H9 (cell line): ENCODE data around the gene NLRP5. TPM values are rescaled to one million over a fixed set of nuclear protein-coding genes. Genes with fewer than 3 reads are reported as not detected.

Experiments used
- DNase-seq: peaks from one replicate; pipeline ENCODE4 v3.0.0-alpha.2; 2017
- H2AFZ ChIP-seq: one replicate; pipeline ENCODE4 v1.6.1; 2013; ENCODE audit warnings: mild to moderate bottlenecking, low read length, control low read depth, moderate library complexity
- H2AK5ac ChIP-seq: 2 replicates; pipeline ENCODE4 v1.6.1; 2013; ENCODE audit warnings: low read length, control low read depth, mixed read lengths; ENCODE audit not compliant: insufficient read length
- H2BK120ac ChIP-seq: one replicate; pipeline ENCODE4 v1.6.1; 2013; ENCODE audit warnings: low read depth, mild to moderate bottlenecking, low read length, control low read depth, inconsistent platforms; ENCODE audit not compliant: poor library complexity, severe bottlenecking
- H2BK12ac ChIP-seq: 2 replicates; pipeline ENCODE4 v1.6.1; 2013; ENCODE audit warnings: low read length, control low read depth, mixed read lengths, low read depth; ENCODE audit not compliant: insufficient read length
- H2BK15ac ChIP-seq: 2 replicates; pipeline ENCODE4 v1.6.1; 2013; ENCODE audit warnings: low read depth, low read length, control low read depth
- H2BK20ac ChIP-seq: one replicate; pipeline ENCODE4 v1.6.1; 2013; ENCODE audit warnings: low read depth, mild to moderate bottlenecking, low read length, control low read depth, inconsistent platforms; ENCODE audit not compliant: poor library complexity, severe bottlenecking
- H2BK5ac ChIP-seq: 2 replicates; pipeline ENCODE4 v1.6.1; 2013; ENCODE audit warnings: low read length, control low read depth, mixed read lengths; ENCODE audit not compliant: insufficient read length
- H3K14ac ChIP-seq: 2 replicates; pipeline ENCODE4 v1.6.1; 2013; ENCODE audit warnings: low read length, control low read depth; ENCODE audit not compliant: insufficient read depth
- H3K18ac ChIP-seq: 2 replicates; pipeline ENCODE4 v1.6.1; 2013; ENCODE audit warnings: low read depth, mild to moderate bottlenecking, mixed read lengths, low read length, control low read depth; ENCODE audit not compliant: insufficient read length
- H3K23ac ChIP-seq: 2 replicates; pipeline ENCODE4 v1.6.1; 2013; ENCODE audit warnings: low read length, control low read depth, mixed read lengths, low read depth; ENCODE audit not compliant: insufficient read length
- H3K23me2 ChIP-seq: 2 replicates; pipeline ENCODE4 v1.6.1; 2013; ENCODE audit warnings: low read depth, mild to moderate bottlenecking, mixed read lengths, low read length, control low read depth; ENCODE audit not compliant: insufficient read length, poor library complexity, severe bottlenecking
- H3K27ac ChIP-seq: 2 replicates; pipeline ENCODE4 v1.5.1; 2013; ENCODE audit warnings: low read length, control low read depth, mixed read lengths, low read depth; ENCODE audit not compliant: insufficient read length
- H3K27me3 ChIP-seq: 2 replicates; pipeline ENCODE4 v1.6.1; 2013; ENCODE audit warnings: low read length, control low read depth, inconsistent platforms; ENCODE audit not compliant: insufficient read depth
- H3K4ac ChIP-seq: 2 replicates; pipeline ENCODE4 v1.6.1; 2013; ENCODE audit warnings: low read depth, mild to moderate bottlenecking, control low read depth, inconsistent platforms, low read length, moderate library complexity
- H3K4me1 ChIP-seq: 2 replicates; pipeline ENCODE4 v1.6.1; 2013; ENCODE audit warnings: low read length, control low read depth, inconsistent platforms; ENCODE audit not compliant: insufficient read depth
- H3K4me2 ChIP-seq: 2 replicates; pipeline ENCODE4 v1.6.1; 2013; ENCODE audit warnings: low read length, control low read depth, mixed read lengths; ENCODE audit not compliant: insufficient read length, insufficient read depth
- H3K56ac ChIP-seq: 2 replicates; pipeline ENCODE4 v1.6.1; 2013; ENCODE audit warnings: low read depth, mild to moderate bottlenecking, mixed read lengths, low read length, control low read depth; ENCODE audit not compliant: insufficient read length
- H3K79me1 ChIP-seq: 2 replicates; pipeline ENCODE4 v1.6.1; 2013; ENCODE audit warnings: low read depth, mild to moderate bottlenecking, moderate library complexity, low read length, control low read depth, inconsistent platforms; ENCODE audit not compliant: insufficient read depth, poor library complexity, severe bottlenecking
- H3K79me2 ChIP-seq: 2 replicates; pipeline ENCODE4 v1.6.1; 2013; ENCODE audit warnings: low read length, control low read depth, inconsistent platforms; ENCODE audit not compliant: insufficient read depth
- H3K9ac ChIP-seq: 2 replicates; pipeline ENCODE4 v1.6.1; 2013; ENCODE audit warnings: low read length, control low read depth, mixed read lengths; ENCODE audit not compliant: insufficient read length; ENCODE audit errors: extremely low read depth
- H3K9me3 ChIP-seq: one replicate; pipeline ENCODE4 v1.6.1; 2013; ENCODE audit warnings: low read depth, low read length, inconsistent platforms; ENCODE audit not compliant: control insufficient read depth
- H3T11ph ChIP-seq: one replicate; pipeline ENCODE4 v1.6.1; 2013; ENCODE audit warnings: mild to moderate bottlenecking, low read length, control low read depth, inconsistent platforms
- H4K20me1 ChIP-seq: one replicate; pipeline ENCODE4 v1.6.1; 2013; ENCODE audit not compliant: control insufficient read depth, insufficient read length, insufficient read depth
- H4K5ac ChIP-seq: 2 replicates; pipeline ENCODE4 v1.6.1; 2013; ENCODE audit warnings: low read depth, mild to moderate bottlenecking, mixed read lengths, low read length, control low read depth; ENCODE audit not compliant: insufficient read length
- H4K8ac ChIP-seq: replicated peaks from 2 replicates; pipeline ENCODE4 v1.6.1; 2013; ENCODE audit warnings: low read length, control low read depth, mixed read lengths, low read depth; ENCODE audit not compliant: insufficient read length
- H4K91ac ChIP-seq: 2 replicates; pipeline ENCODE4 v1.6.1; 2013; ENCODE audit warnings: low read depth, mild to moderate bottlenecking, moderate library complexity, mixed read lengths, low read length, control low read depth; ENCODE audit not compliant: insufficient read length
- H3K27ac Mint-ChIP-seq, 3 experiments: 2 replicates in 2 of 3; 3 replicates in 1 of 3; pipeline ENCODE4 v1.8.0; 2020 to 2021; ENCODE audit warnings: mixed read lengths in 3 of 3, mild to moderate bottlenecking in 1 of 3, moderate library complexity in 1 of 3
- H3K27me3 Mint-ChIP-seq: 2 replicates; pipeline ENCODE4 v1.8.0; 2021; ENCODE audit warnings: low read depth, mild to moderate bottlenecking, moderate library complexity, mixed read lengths
- H3K36me3 Mint-ChIP-seq, 3 experiments: 2 replicates in 2 of 3; 3 replicates in 1 of 3; pipeline ENCODE4 v1.8.0; 2020 to 2021; ENCODE audit warnings: low read depth in 3 of 3, mixed read lengths in 3 of 3; ENCODE audit not compliant: insufficient read depth in 1 of 3
- H3K4me1 Mint-ChIP-seq, 2 experiments: 2 replicates each; pipeline ENCODE4 v1.8.0; 2020; ENCODE audit warnings: mixed read lengths in 2 of 2
- H3K4me3 Mint-ChIP-seq, 2 experiments: 2 replicates in 1 of 2; 3 replicates in 1 of 2; pipeline ENCODE4 v1.8.0; 2020 to 2021; ENCODE audit warnings: mild to moderate bottlenecking in 2 of 2, mixed read lengths in 2 of 2, moderate library complexity in 1 of 2
- H3K9me3 Mint-ChIP-seq, 2 experiments: 2 replicates in 1 of 2; 3 replicates in 1 of 2; pipeline ENCODE4 v1.8.0; 2020; ENCODE audit warnings: mild to moderate bottlenecking in 2 of 2, mixed read lengths in 2 of 2, moderate library complexity in 1 of 2
- CTCF ChIP-seq: fragments of 200-600 bp; sonication (generic); conservative IDR thresholded peaks from 3 replicates; pipeline ENCODE4 v1.8.0; 2021; ENCODE audit warnings: antibody characterized with exemption, mild to moderate bottlenecking
- WGBS: extraction: QIAGEN DNeasy Blood & Tissue Kit; methylation state at CpG from one replicate; pipeline ENCODE4 v1.1.7; 2013; ENCODE audit warnings: missing lambda C conversion rate, low lambda C conversion rate, mixed read lengths; ENCODE audit not compliant: insufficient read length; ENCODE audit errors: extremely low coverage; 5-methylcytosine and 5-hydroxymethylcytosine counted together
- total RNA-seq: library from RNA; stranded (reverse); gene quantifications from 2 replicates; pipeline ENCODE4 v1.2.1, GENCODE V29; 2021

The NLRP5 gene
- total RNA-seq, 1 experiment from 2014 or later: not detected

DNA sequence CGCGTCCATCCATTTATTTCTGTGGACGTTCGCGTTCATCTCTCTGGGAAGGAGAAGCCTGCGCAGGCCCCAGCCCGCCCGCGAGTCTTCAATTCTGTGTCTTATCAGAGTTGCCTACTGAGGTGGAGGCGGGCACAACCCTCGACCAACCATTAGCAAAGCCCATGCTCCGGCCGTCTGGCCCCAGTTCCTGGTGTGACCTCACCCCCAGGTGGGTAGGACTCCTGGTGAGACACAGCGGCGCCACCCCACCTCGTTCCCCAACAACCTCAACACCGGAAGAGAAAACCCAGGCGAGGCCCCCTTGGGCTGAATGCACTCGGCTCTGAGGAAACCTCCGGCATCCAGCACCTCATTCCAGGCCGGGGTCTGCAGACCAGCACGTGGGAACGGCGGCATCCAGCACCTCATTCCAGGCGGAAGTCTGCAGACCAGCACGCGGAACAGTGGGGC is 119.8 kb downstream of the NLRP5 start:
- Histone ChIP-seq H3K79me2 (peaks cover 46% of the 10 kb centered on the region; the same call in 1 of the 2 replicates), H2BK12ac (no peak overlapping the region), H2AK5ac (no peak overlapping the region), H3K14ac (no peak overlapping the region), H4K91ac (no peak overlapping the region), H3K18ac (peak overlapping the region; percentile 66), H4K8ac (no peak overlapping the region), H2BK5ac (no peak overlapping the region), H2BK120ac (no peak overlapping the region), H3K9ac (no peak overlapping the region), H3K9me3 (no peaks in the 10 kb centered on the region), H4K5ac (no peak overlapping the region), H3K27me3 (no peaks in the 10 kb centered on the region), H2AFZ (no peak overlapping the region), H3K79me1 (no peaks in the 10 kb centered on the region), H3K23me2 (no peaks in the 10 kb centered on the region), H3K56ac (no peak overlapping the region), H4K20me1 (peaks cover 3% of the 10 kb centered on the region), H3K4me2 (no peak overlapping the region), H2BK20ac (no peak overlapping the region), H3K27ac (no peak overlapping the region), H3T11ph (no peak overlapping the region), H3K23ac (no peak overlapping the region), H2BK15ac (no peak overlapping the region), H3K4me1 (peaks cover 6% of the 10 kb centered on the region; the same call in 1 of the 2 replicates), H3K4ac (no peak overlapping the region)
- no peak for TF ChIP-seq CTCF
- peaks cover 6 to 22% (median 13%) of the 10 kb centered on the region in 3 experiments for H3K36me3 Mint-ChIP-seq
- no peaks in the 10 kb centered on the region for H3K9me3 Mint-ChIP-seq
- H3K4me1 Mint-ChIP-seq: peaks cover 40 to 53% of the 10 kb centered on the region in 2 experiments
- peak overlapping the region in 1 of 2 experiments; percentile 38; a peak in 1 of 5 replicates for H3K4me3 Mint-ChIP-seq
- H3K27me3 Mint-ChIP-seq: no peaks in the 10 kb centered on the region
- peak overlapping the region; percentile 11 to 91 (median 88); a peak in 4 of 7 replicates for H3K27ac Mint-ChIP-seq
- DNase-seq: no peak
- no CpG with 5 or more reads among the region's 27 CpGs for WGBS
